Measurements from ENCODE around the gene GGT6. TPM values are rescaled to one million over a fixed set of nuclear protein-coding genes. Genes with fewer than 3 reads are reported as not detected.

Gene GGT6
- total RNA-seq, 1 donor from 2014 or later, result not detected

- Mint-ChIP-seq H3K9me3 (no peaks in the 10 kb centered on the region), H3K4me1 (peaks cover 22% of the 10 kb centered on the region), H3K4me3 (no peak overlapping the region), H3K36me3 (ENCODE audit: low read depth) (no peaks in the 10 kb centered on the region), H3K27me3 (peaks cover 23% of the 10 kb centered on the region), H3K27ac (no peak overlapping the region)
- intact Hi-C loops (cut with micrococcal nuclease), result no loop called here
- DNase-seq, result no peak
Observed at GRCh38 chr17:4574448-4575045, 14.2 kb upstream of the GGT6 start.

DNA sequence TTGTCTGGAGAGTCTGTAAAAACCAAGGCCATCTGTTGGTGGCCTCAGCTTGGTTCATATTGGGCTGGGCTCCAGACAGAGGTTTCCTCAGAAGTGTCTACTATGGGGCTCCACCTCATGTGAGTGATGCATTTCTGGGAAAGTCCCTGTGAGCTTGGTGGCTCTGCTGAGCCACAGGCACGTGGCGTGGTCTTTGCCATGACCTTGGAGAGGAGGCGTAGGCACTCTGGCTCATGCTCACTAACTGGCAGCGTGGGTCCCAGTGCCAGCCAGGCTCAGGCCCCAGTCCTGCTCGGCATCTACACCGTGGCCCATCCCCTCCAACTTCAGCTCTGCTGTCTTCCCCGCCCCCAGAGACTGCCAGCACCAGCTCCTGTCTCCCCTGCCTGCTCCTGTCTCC is 13.3 kb upstream of the GGT6 start:
- peak; percentile 86 for DNase-seq
- Mint-ChIP-seq H3K27me3 (peaks cover 26% of the 10 kb centered on the region), H3K36me3 (ENCODE audit: low read depth) (no peaks in the 10 kb centered on the region), H3K4me3 (no peak overlapping the region), H3K4me1 (peaks cover 22% of the 10 kb centered on the region), H3K27ac (peak overlapping the region; percentile 50), H3K9me3 (no peaks in the 10 kb centered on the region)
- intact Hi-C loops (cut with micrococcal nuclease), result loop anchor here (1.0 kb wide), 1 partner anchor 10 kb away; no protein-coding TSS in a partner anchor

DNA sequence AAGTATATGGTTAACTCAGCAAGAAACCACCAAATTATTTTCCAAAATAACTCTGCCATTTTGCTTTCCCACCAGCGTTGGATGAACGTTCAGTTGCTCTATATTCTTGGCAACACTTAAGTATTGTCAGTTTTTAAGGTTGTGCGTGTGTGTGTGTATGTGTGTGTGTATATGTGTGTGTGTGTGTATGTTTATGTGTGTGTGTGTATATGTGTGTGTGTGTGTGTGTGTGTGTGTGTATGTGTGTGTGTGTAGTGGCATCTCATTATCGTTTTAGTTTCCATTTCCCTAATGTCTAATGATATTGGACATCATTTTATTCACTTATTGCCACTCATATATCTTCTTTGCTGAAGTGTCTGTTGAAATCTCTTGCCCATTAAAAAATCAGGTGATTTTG is 12.7 kb upstream of the GGT6 start:
- DNase-seq, result no peak
- intact Hi-C loops (cut with micrococcal nuclease), result loop anchor here (1.0 kb wide), 1 partner anchor 10 kb away; no protein-coding TSS in a partner anchor
- Mint-ChIP-seq H3K36me3 (ENCODE audit: low read depth) (no peaks in the 10 kb centered on the region), H3K27ac (peak overlapping the region; percentile 50), H3K4me1 (peaks cover 22% of the 10 kb centered on the region), H3K9me3 (no peaks in the 10 kb centered on the region), H3K27me3 (peaks cover 26% of the 10 kb centered on the region), H3K4me3 (no peak overlapping the region)

DNA sequence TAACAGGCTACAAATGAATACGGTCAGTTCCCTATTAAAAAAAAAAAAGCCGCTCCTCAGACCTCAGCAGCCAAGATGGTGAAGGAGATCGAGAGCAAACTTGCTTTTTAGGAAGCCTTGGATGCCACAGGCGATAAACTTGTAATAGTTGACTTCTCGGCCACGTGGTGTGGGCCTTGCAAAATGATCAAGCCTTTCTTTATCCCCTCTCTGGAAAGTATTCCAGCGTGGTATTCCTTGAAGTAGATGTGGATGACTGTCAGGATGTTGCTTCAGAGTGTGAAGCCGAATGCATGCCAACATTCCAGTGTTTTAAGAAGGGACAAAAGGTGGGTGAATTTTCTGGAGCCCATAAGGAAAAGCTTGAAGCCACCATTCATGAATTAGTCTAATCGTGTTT is 11.8 kb upstream of the GGT6 start:
- no peaks in the 10 kb centered on the region for H3K9me3 Mint-ChIP-seq
- H3K36me3 Mint-ChIP-seq (ENCODE audit: low read depth), result no peaks in the 10 kb centered on the region
- no peak overlapping the region for H3K4me3 Mint-ChIP-seq
- no peak for DNase-seq
- intact Hi-C loops (cut with micrococcal nuclease), result no loop called here
- peaks cover 26% of the 10 kb centered on the region for H3K27me3 Mint-ChIP-seq
- H3K27ac Mint-ChIP-seq, result no peak overlapping the region
- H3K4me1 Mint-ChIP-seq, result peaks cover 22% of the 10 kb centered on the region

DNA sequence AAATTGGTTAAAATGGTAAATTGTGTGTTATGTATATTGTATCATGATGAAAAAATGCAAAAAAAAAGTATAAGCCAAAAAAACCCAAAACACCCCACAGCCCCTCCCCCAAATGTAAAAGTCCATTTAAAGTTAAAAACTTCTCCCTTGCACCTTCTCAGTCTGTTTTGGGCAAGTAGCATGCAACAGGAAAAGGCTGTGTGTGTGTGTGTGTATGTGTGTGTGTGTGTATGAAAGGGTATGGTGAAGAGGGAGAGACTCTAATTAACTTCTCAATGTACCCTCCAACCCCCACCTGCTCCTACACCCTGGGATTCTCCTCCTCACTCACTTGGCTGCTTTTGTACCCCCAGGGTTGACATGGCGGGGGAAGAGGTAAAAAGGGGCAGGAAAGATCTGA is 9.2 kb upstream of the GGT6 start:
- peaks cover 32% of the 10 kb centered on the region for H3K4me1 Mint-ChIP-seq
- no peaks in the 10 kb centered on the region for H3K9me3 Mint-ChIP-seq
- no peak overlapping the region for H3K4me3 Mint-ChIP-seq
- peaks cover 25% of the 10 kb centered on the region for H3K27me3 Mint-ChIP-seq
- DNase-seq, result no peak
- no peak overlapping the region for H3K27ac Mint-ChIP-seq
- intact Hi-C loops (cut with micrococcal nuclease), result loop anchor here (5.0 kb wide), 1 partner anchor 333 kb away; the partner anchor contains the start of gene CHRNE
- H3K36me3 Mint-ChIP-seq (ENCODE audit: low read depth), result no peaks in the 10 kb centered on the region

DNA sequence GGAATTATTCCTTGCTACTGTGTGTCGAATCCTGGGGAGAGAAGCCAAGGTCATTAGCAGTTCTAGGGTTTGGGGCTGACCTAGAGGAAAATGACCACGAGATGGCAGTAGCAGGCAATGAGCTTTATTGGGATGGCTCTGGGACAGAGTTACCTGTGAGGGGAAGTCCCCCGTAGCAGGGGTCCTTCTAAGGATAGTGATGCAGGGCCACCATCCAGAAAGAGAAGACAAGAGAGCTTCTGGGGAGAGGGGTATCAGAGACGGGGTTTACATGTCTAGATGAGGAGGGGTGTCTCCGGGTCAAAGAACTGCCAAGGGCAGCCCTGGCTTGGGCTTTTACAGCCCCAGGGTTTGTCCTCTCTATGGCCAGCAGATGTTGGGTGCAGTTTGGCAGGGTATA is 6.4 kb upstream of the GGT6 start:
- intact Hi-C loops (cut with micrococcal nuclease), result loop anchor here (1.0 to 5.0 kb wide), 3 partner anchors 60 to 336 kb away; partner anchors contain the start of gene CHRNE
- Mint-ChIP-seq H3K27ac (no peak overlapping the region), H3K27me3 (peaks cover 14% of the 10 kb centered on the region), H3K4me3 (no peak overlapping the region), H3K9me3 (no peaks in the 10 kb centered on the region), H3K4me1 (peaks cover 38% of the 10 kb centered on the region), H3K36me3 (ENCODE audit: low read depth) (no peaks in the 10 kb centered on the region)
- peak; percentile 85 for DNase-seq

- Mint-ChIP-seq H3K4me3 (peak overlapping the region; percentile 48), H3K27me3 (peaks cover 10% of the 10 kb centered on the region), H3K9me3 (no peaks in the 10 kb centered on the region), H3K27ac (peak overlapping the region; percentile 53), H3K4me1 (peaks cover 42% of the 10 kb centered on the region), H3K36me3 (ENCODE audit: low read depth) (no peaks in the 10 kb centered on the region)
- intact Hi-C loops (cut with micrococcal nuclease), result loop anchor here (1.0 to 5.0 kb wide), 3 partner anchors 61 to 337 kb away; partner anchors contain the start of gene CHRNE
- DNase-seq, result peak; percentile 87
Observed at GRCh38 chr17:4565209-4566141, 5.1 kb upstream of the GGT6 start.

DNA sequence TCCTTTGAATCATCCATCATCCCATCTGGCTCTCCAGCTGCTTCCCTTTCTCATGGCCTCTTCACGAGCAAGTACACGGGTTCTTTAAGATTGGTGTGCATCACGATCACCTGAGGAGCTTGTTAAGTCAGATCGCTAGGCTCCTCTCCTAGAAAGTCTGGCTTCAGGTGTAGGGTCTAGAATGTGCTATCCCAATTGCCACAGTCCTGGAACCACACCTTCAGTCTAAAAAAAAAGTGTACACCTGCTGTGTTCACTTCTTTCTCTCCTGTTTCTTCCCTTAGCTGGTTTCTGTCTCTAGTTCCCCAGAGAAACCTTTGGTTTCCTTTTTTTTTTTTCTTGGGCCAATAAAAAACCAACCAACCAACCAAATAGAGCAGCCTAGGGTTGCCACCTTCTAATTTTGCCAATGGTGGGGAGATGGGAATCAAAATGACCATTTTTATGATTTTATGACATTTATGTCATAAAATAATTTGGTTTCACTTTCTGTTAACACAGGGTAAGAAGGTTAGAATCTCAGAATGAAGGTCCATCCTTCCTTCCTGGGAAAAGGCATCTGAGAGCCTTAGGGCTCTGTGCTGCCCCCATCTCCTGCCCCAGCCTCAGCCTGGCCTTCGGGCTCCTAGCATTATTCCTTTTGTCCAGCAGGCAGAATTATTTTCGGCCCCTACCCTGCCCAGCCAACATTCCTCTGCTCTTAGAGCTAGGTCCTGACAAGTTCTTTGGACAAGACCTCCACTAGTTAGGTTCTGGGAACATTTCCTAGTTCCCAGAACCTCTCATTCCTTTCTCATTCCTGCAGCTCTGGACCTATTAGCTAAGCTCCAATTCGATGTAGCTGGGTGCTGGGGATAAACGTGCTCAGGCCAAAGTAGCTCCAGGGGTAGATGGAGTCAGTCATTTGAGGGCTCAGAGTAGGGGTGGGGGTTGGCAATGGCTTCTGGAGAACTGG is 1.9 kb upstream of the GGT6 start:
- intact Hi-C loops (cut with micrococcal nuclease), result loop anchor here (5.0 kb wide), 1 partner anchor 75 kb away; no protein-coding TSS in a partner anchor
- no peaks in the 10 kb centered on the region for H3K36me3 Mint-ChIP-seq (ENCODE audit: low read depth)
- H3K4me1 Mint-ChIP-seq, result peaks cover 40% of the 10 kb centered on the region
- no peaks in the 10 kb centered on the region for H3K9me3 Mint-ChIP-seq
- DNase-seq, result peak; percentile 61
- peak overlapping the region; percentile 89 for H3K27ac Mint-ChIP-seq
- peaks cover 2% of the 10 kb centered on the region for H3K27me3 Mint-ChIP-seq
- H3K4me3 Mint-ChIP-seq, result peak overlapping the region; percentile 56

DNA sequence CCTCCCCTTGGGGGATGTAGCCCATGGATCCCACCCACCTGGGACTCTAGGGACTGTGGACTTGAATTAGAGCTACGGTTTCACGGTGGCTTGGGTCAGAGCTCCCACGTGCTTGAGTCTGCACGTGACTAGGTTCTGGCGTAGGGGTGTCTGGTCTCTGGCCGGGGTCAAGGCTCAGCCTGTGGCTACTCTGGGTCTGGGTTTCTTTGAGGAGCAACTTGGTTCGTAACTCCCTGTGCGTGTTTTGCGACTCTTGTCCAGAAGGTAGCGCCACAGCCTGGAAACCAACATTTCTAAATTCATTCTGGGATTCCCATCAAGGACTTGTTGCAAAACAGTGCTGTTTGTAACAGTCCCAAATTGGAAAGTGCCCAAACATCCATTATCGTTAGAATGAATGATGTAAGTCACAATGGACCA is 470 bp upstream of the GGT6 start:
- Mint-ChIP-seq H3K4me1 (peaks cover 41% of the 10 kb centered on the region), H3K9me3 (no peaks in the 10 kb centered on the region), H3K27me3 (no peaks in the 10 kb centered on the region), H3K4me3 (no peak overlapping the region), H3K27ac (no peak overlapping the region), H3K36me3 (ENCODE audit: low read depth) (no peaks in the 10 kb centered on the region)
- no peak for DNase-seq
- intact Hi-C loops (cut with micrococcal nuclease), result loop anchor here (5.0 kb wide), 1 partner anchor 76 kb away; no protein-coding TSS in a partner anchor

DNA sequence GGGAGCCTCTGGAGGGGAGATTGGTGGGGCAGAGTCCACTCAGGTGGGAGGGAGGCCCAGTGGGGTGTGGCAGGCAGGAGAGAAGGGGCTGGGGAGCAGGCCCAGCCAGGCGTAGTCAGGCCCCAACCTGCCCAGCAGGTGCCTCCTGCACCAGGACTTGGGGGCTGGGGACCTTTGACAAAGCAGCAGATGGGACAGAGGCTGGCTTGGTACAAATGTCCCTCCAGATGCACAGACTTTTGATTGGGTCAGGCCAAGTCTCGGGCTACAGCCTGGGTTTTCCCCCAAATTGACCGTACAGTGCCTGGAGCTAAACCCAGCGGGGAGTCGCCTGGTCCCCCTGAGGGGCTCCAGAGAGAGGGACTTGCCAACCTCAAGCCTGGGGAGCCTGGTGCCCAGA is 411 bp downstream of the GGT6 start:
- Mint-ChIP-seq H3K9me3 (no peaks in the 10 kb centered on the region), H3K4me1 (peaks cover 40% of the 10 kb centered on the region), H3K27ac (no peak overlapping the region), H3K36me3 (ENCODE audit: low read depth) (peaks cover 2% of the 10 kb centered on the region), H3K4me3 (no peak overlapping the region), H3K27me3 (no peaks in the 10 kb centered on the region)
- DNase-seq, result no peak
- intact Hi-C loops (cut with micrococcal nuclease), result loop anchor here (5.0 kb wide), 2 partner anchors 77 to 142 kb away; partner anchors contain the start of gene PELP1

DNA sequence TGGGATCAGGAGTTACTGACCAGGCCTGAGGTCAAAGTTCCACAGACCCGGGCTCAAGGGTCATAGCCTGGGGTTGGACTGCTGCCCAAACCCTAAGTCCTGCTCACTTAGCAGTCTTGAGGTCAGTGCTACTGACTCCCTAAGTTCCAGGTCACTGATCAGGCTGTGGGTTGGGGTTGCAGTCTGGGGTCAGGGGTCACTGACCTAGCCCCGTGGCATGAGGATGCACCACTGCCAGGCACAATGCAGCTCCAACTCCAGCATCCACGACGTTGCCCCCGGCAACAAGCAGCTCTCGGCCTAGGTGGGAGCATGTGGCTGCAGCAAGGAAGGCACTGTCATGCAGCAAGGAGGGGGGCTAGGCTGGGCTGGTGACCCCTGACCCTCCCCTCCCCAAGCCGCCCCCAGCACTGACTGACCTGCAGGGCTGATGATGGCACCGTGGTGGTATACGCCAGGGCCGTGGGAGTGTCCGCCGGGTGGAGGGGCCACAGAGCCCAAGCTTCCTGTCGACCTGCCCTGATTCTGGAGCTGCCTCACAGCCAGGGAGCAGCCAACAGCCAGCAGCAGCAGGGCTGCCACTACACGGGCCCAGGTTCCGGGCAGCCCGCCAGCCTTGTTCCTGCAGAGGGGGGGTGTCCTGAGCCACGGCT is 1.1 kb downstream of the GGT6 start:
- Mint-ChIP-seq H3K27ac (no peak overlapping the region), H3K4me3 (no peak overlapping the region), H3K4me1 (peaks cover 45% of the 10 kb centered on the region), H3K9me3 (no peaks in the 10 kb centered on the region), H3K27me3 (no peaks in the 10 kb centered on the region), H3K36me3 (ENCODE audit: low read depth) (peaks cover 8% of the 10 kb centered on the region)
- DNase-seq, result no peak
- intact Hi-C loops (cut with micrococcal nuclease), result loop anchor here (5.0 kb wide), 1 partner anchor 143 kb away; the partner anchor contains the start of gene PELP1

- DNase-seq, result no peak
- Mint-ChIP-seq H3K4me3 (no peak overlapping the region), H3K9me3 (no peaks in the 10 kb centered on the region), H3K27ac (peak overlapping the region; percentile 25), H3K27me3 (no peaks in the 10 kb centered on the region), H3K4me1 (peaks cover 47% of the 10 kb centered on the region), H3K36me3 (ENCODE audit: low read depth) (peaks cover 16% of the 10 kb centered on the region)
- intact Hi-C loops (cut with micrococcal nuclease), result loop anchor here (5.0 kb wide), 1 partner anchor 144 kb away; the partner anchor contains the start of gene PELP1
Observed at GRCh38 chr17:4558347-4558971, 1.9 kb downstream of the GGT6 start.

Data from activated CD4-positive, alpha-beta T cell treated with anti-CD3 and anti-CD28 coated beads, Interleukin-2, amount 10 ng/mL, durations not matched to agents 24 days and 14 days (primary cell).